Measurements from ENCODE around the gene PRKCE. TPM values are rescaled to one million over a fixed set of nuclear protein-coding genes. Genes with fewer than 3 reads are reported as not detected.

PRKCE gene
- total RNA-seq, 2 experiments from 2014 or later, result 17.0 to 42.1 TPM

DNA sequence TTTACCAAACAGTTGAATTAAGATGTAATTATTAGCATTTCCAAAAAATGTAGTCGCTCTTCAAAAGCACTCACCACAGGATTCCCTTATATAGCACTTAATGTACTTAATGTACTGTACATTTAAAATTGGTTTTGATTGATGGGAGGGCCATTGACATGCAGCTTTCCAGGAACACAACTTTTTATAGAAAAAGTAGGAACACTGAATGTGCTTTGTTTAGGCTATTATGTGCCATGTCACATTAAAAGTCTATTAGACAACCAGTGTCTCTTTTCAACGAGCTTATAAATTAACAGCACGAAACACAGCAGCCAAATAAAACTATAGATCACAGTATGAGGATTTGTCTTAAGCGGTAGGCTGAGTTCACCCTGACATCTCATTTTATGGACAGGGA, 301.1 kb downstream of the PRKCE start:
- no peak for DNase-seq (ENCODE audit: low spot score)
- BruUV-seq (replicated peaks), result no TSS peak
- Histone ChIP-seq H3K79me2 (ENCODE audit: insufficient read depth, low read depth, low read length) (no peaks in the 10 kb centered on the region), H3K4me2 (ENCODE audit: low read length) (no peak overlapping the region), H4K20me1 (ENCODE audit: insufficient read depth, low read length) (no peaks in the 10 kb centered on the region), H3K27ac (ENCODE audit: low read depth, low read length, poor library complexity, severe bottlenecking) (no peak overlapping the region), H3K4me3 (ENCODE audit: low read depth, low read length, poor library complexity, severe bottlenecking) (no peak overlapping the region), H3K36me3 (ENCODE audit: insufficient read depth, low read length) (no peaks in the 10 kb centered on the region), H3K9me3 (ENCODE audit: low read length) (no peaks in the 10 kb centered on the region), H2AFZ (ENCODE audit: low read length) (no peak overlapping the region), H3K4me1 (ENCODE audit: insufficient read depth, low read length, poor library complexity, severe bottlenecking) (no peaks in the 10 kb centered on the region), H3K9me2 (ENCODE audit: insufficient read depth, low read length) (no peaks in the 10 kb centered on the region)
- CTCF ChIA-PET (ENCODE audit: unreplicated experiment), result no interaction called here
- intact Hi-C loops (cut with micrococcal nuclease; ENCODE audit: unreplicated experiment), result no loop called here
- POLR2A ChIA-PET, result no interaction called here
- TF ChIP-seq, protein P1, sequence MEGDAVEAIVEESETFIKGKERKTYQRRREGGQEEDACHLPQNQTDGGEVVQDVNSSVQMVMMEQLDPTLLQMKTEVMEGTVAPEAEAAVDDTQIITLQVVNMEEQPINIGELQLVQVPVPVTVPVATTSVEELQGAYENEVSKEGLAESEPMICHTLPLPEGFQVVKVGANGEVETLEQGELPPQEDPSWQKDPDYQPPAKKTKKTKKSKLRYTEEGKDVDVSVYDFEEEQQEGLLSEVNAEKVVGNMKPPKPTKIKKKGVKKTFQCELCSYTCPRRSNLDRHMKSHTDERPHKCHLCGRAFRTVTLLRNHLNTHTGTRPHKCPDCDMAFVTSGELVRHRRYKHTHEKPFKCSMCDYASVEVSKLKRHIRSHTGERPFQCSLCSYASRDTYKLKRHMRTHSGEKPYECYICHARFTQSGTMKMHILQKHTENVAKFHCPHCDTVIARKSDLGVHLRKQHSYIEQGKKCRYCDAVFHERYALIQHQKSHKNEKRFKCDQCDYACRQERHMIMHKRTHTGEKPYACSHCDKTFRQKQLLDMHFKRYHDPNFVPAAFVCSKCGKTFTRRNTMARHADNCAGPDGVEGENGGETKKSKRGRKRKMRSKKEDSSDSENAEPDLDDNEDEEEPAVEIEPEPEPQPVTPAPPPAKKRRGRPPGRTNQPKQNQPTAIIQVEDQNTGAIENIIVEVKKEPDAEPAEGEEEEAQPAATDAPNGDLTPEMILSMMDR (conservative IDR thresholded peaks at IDR 0.05; ENCODE audit: low read length), result no peak
- no peak for TF ChIP-seq EZH2phosphoT487 (IDR thresholded peaks at IDR 0.05; ENCODE audit: borderline replicate concordance, low read depth, low read length)

DNA sequence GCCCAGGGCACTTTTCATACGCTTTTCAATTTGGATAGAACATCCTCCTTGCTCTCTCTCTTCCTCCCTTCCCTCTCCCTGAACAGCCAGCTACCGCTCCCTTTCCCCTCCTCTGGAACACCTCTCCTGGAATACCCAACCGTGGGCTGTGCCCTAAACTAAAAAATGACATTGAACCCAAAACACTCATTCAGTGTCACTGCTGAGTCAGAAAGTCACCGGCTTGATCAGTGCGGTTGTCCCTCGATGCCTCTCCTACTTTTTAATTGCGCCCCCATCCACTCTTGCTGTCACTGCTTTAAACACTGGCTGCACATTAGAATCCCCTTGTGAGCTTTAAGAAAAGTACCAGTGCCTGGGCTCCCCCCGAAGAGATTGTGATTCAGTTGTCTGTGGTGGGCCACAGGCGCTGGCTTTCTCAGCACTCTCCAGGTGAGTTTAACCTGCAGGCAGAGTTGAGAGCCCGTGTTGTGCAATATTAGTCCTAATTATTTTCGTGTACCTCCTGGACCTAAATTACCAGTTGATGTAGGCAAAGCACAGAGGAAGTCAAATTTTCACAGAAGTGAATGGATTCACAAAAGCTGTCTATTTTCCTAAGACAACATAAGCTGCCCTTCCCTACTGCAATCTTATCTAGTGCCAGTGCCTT, 302.0 kb downstream of the PRKCE start:
- H3K27ac ChIP-seq (ENCODE audit: low read depth, low read length, poor library complexity, severe bottlenecking), result no peak overlapping the region
- no TSS peak for BruUV-seq (replicated peaks)
- no peaks in the 10 kb centered on the region for H3K79me2 ChIP-seq (ENCODE audit: insufficient read depth, low read depth, low read length)
- no peaks in the 10 kb centered on the region for H3K9me2 ChIP-seq (ENCODE audit: insufficient read depth, low read length)
- no peak for DNase-seq (ENCODE audit: low spot score)
- ChIA-PET CTCF (ENCODE audit: unreplicated experiment) (no interaction called here), POLR2A (no interaction called here)
- no peaks in the 10 kb centered on the region for H3K36me3 ChIP-seq (ENCODE audit: insufficient read depth, low read length)
- no peak for TF ChIP-seq EZH2phosphoT487 (IDR thresholded peaks at IDR 0.05; ENCODE audit: borderline replicate concordance, low read depth, low read length)
- TF ChIP-seq, protein P1 (conservative IDR thresholded peaks at IDR 0.05; ENCODE audit: low read length), result no peak
- H3K9me3 ChIP-seq (ENCODE audit: low read length), result no peaks in the 10 kb centered on the region
- no peak overlapping the region for H2AFZ ChIP-seq (ENCODE audit: low read length)
- intact Hi-C loops (cut with micrococcal nuclease; ENCODE audit: unreplicated experiment), result no loop called here
- H3K4me1 ChIP-seq (ENCODE audit: insufficient read depth, low read length, poor library complexity, severe bottlenecking), result no peaks in the 10 kb centered on the region
- H3K4me2 ChIP-seq (ENCODE audit: low read length), result no peak overlapping the region
- H3K4me3 ChIP-seq (ENCODE audit: low read depth, low read length, poor library complexity, severe bottlenecking), result no peak overlapping the region
- no peaks in the 10 kb centered on the region for H4K20me1 ChIP-seq (ENCODE audit: insufficient read depth, low read length)

DNA sequence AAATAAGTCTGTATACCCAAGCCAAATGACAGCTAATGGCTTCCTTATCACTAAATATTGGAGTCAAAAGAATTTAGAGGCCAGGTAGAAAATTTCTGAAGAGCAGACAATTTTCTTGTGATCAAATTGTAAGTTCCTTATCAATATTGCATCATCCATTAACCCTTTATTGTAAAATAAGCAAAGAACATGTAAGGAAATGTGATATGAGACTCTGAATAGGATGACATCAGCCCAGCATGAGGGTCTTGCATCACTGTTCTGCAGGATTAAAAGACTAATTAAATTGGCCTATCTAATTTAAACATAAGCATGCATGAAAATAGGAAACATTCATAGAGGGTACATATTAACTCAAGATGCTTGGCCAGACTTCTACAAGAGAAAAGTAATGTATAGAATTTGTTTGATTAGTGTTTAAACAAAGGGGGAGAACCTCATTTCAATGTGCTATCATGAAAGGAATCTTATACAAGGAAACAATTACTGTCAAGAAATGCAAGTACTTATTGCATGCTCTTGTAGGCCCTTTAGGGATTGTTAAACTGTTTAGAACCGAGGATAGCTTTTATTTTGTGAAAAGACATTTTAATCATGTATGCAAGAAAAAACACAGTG, 302.9 kb downstream of the PRKCE start:
- H4K20me1 ChIP-seq (ENCODE audit: insufficient read depth, low read length), result no peaks in the 10 kb centered on the region
- CTCF ChIA-PET (ENCODE audit: unreplicated experiment), result no interaction called here

More for the DNA sequence above, 302.9 kb downstream of the PRKCE start:
- no peak for DNase-seq (ENCODE audit: low spot score)
- H3K9me3 ChIP-seq (ENCODE audit: low read length), result no peaks in the 10 kb centered on the region
- H3K79me2 ChIP-seq (ENCODE audit: insufficient read depth, low read depth, low read length), result no peaks in the 10 kb centered on the region
- TF ChIP-seq EZH2phosphoT487 (IDR thresholded peaks at IDR 0.05; ENCODE audit: borderline replicate concordance, low read depth, low read length), result no peak
- TF ChIP-seq, protein P1 (conservative IDR thresholded peaks at IDR 0.05; ENCODE audit: low read length), result no peak
- H3K36me3 ChIP-seq (ENCODE audit: insufficient read depth, low read length), result no peaks in the 10 kb centered on the region
- H2AFZ ChIP-seq (ENCODE audit: low read length), result no peak overlapping the region
- H3K9me2 ChIP-seq (ENCODE audit: insufficient read depth, low read length), result no peaks in the 10 kb centered on the region
- intact Hi-C loops (cut with micrococcal nuclease; ENCODE audit: unreplicated experiment), result no loop called here
- H3K4me1 ChIP-seq (ENCODE audit: insufficient read depth, low read length, poor library complexity, severe bottlenecking), result no peaks in the 10 kb centered on the region
- no peak overlapping the region for H3K4me3 ChIP-seq (ENCODE audit: low read depth, low read length, poor library complexity, severe bottlenecking)
- no peak overlapping the region for H3K4me2 ChIP-seq (ENCODE audit: low read length)
- H3K27ac ChIP-seq (ENCODE audit: low read depth, low read length, poor library complexity, severe bottlenecking), result no peak overlapping the region
- BruUV-seq (replicated peaks), result no TSS peak
- POLR2A ChIA-PET, result no interaction called here

All from OCI-LY7 (cell line).